ENCODE measurements around the gene TMEM120B.

TMEM120B gene

DNA sequence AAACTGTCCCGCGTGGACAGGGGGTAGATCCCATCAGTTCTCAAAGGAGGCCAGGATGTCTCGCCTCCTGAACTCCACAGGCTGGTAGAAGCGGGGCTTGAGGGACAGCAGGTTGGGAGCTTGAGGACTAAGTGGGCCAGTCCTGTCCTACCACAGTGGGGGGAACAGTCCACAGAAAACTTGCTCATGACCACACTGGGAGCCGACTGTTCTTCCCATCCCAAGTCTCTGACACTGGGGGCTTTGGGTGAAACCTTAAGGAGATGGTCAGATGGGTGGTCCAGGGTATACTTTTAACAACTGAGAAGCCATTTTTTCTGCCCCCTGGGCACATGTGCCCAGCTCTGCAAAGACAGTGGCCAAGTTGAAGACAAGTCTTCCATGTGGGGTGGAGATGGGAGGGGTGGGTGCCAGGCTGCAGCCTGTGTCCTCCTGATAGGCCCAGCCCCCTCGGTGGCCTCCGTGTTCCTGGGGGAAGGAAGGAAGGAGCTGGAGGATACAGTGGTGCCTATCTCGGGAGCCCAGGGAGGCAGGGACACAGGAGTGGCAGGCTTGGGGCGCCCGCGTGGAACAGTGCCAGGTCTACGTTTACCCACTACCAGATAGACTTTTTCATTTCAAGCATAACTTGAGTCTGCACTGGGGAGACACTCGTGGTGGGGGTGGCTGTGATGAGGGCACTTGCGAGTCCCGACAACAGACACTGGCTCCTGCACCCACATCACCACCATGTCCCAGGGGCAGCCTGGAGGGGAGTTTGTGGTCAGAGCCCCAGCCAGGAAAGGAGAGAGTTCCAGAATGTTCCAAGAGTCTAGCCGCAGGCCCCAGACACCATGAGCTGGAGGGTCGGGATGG lies 66.2 kb downstream of the TMEM120B start:
- Histone ChIP-seq H3K9ac (peak overlapping the region in 8 of 11 experiments; percentile 17 to 54 (median 40); a peak in 10 of 22 replicates), H3K27me3 (no peaks in the 10 kb centered on the region), H4K20me1 (peaks cover 9 to 54% (median 20%) of the 10 kb centered on the region in 11 experiments; a peak in 18 of 22 replicates), H3K27ac (peak overlapping the region in 5 of 11 experiments; percentile 26 to 42 (median 36); a peak in 9 of 22 replicates), H3K9me3 (replicated peaks in 1 of 11) (no peaks in the 10 kb centered on the region), H3K36me3 (peaks cover 27 to 45% (median 35%) of the 10 kb centered on the region in 11 experiments), H3K4me1 (peaks cover 35 to 68% (median 63%) of the 10 kb centered on the region in 10 experiments), H3K4me3 (no peak overlapping the region), H3K4me2 (peak overlapping the region in 9 of 11 experiments; percentile 18 to 66 (median 44); a peak in 15 of 22 replicates)
- no peak for TF ChIP-seq Cebpa-rat (IDR thresholded peaks at IDR 0.05)

DNA sequence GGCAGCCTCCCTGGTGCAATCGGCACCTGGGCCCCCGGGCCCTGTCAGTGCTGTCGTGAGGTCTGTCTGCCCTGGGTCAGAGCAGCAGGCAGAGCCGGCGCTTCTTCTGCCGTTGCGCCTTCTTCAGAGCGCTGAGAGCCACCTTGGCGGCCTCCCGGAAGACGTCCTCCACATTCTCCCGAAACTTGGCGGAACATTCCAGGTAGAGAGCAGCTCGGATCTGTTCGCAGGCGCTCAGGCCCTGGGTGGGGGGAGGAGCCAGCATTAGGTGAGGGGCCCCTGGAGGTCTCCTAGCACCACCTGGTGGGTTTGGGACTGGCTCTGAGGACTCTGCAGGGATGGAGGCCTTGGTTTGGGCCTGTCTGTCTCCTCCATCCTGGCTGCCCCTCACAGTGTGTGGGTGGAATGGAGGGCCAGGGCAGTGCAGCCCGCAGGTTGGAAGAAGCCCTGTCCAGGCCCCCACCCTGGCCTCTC lies 66.9 kb downstream of the TMEM120B start:
- no peaks in the 10 kb centered on the region for H3K27me3 ChIP-seq
- H4K20me1 ChIP-seq, result peaks cover 9 to 56% (median 20%) of the 10 kb centered on the region in 11 experiments; a peak in 18 of 22 replicates
- H3K4me2 ChIP-seq, result peak overlapping the region in 9 of 11 experiments; percentile 18 to 66 (median 44); a peak in 14 of 22 replicates
- peak overlapping the region in 7 of 11 experiments; percentile 17 to 54 (median 41); a peak in 6 of 22 replicates for H3K9ac ChIP-seq
- peaks cover 27 to 46% (median 35%) of the 10 kb centered on the region in 11 experiments for H3K36me3 ChIP-seq
- H3K27ac ChIP-seq, result peak overlapping the region in 4 of 11 experiments; percentile 26 to 42 (median 38); a peak in 6 of 22 replicates
- H3K4me3 ChIP-seq, result no peak overlapping the region
- TF ChIP-seq Cebpa-rat (IDR thresholded peaks at IDR 0.05), result no peak
- H3K9me3 ChIP-seq (replicated peaks in 1 of 11), result no peaks in the 10 kb centered on the region
- H3K4me1 ChIP-seq, result peaks cover 37 to 70% (median 65%) of the 10 kb centered on the region in 10 experiments

DNA sequence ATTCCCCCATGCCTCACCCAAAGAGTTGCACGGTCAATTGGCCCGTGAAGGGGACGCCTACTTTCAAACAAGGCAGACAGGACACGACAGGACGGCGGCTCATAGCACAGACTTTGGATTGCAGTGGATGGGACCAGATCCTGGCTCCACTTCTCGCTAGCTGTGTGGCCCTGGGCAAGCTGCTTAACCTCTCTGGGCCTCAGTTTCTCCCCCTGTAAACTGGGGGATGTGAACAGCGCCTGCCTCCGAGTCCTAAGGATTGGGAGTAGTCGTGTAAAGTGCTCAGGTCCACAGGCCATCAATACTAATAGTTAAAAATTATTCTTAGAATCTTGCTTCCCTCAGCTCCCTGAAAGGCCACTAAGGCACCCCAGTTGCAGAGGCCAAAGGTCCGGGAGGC lies 67.9 kb downstream of the TMEM120B start:
- Histone ChIP-seq H3K9me3 (replicated peaks in 1 of 11) (no peaks in the 10 kb centered on the region), H3K27me3 (no peaks in the 10 kb centered on the region), H3K9ac (peak overlapping the region in 5 of 11 experiments; percentile 68 to 75 (median 72); a peak in 7 of 22 replicates), H3K36me3 (peaks cover 27 to 52% (median 36%) of the 10 kb centered on the region in 11 experiments), H3K4me1 (peaks cover 45 to 76% (median 63%) of the 10 kb centered on the region in 10 experiments), H4K20me1 (peaks cover 9 to 63% (median 20%) of the 10 kb centered on the region in 11 experiments; a peak in 18 of 22 replicates), H3K27ac (peak overlapping the region in 7 of 11 experiments; percentile 63 to 81 (median 78); a peak in 8 of 22 replicates), H3K4me2 (peak overlapping the region in 10 of 11 experiments; percentile 70 to 95 (median 88); a peak in 12 of 22 replicates), H3K4me3 (no peak overlapping the region)
- TF ChIP-seq Cebpa-rat (IDR thresholded peaks at IDR 0.05), result no peak

DNA sequence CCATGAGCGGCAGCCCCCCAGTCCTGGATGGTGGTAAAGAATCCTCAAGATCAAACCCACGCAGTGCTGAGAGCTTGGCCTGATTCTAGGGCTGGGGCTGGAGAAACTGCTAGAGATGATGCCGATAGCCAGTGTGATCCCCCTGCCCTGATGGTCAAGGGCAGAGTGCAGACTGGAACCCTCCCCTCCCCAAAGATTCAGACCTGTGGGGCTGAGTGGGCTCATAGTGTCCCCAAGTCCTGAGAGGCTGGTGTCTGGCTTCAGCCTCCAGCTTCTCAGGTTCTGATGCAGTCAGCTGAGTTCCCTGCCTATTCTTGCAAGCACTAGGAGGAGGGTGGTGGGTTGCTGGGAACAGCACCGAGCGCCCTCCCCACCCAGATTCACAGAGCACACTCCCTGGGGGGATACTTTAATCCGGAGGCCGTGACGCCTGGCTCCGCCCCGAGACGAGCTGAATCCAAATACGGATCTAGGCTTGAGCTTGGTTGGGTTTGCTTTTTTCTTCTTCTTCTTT lies 69.0 kb downstream of the TMEM120B start:
- Histone ChIP-seq H3K4me2 (peak overlapping the region; percentile 70 to 95 (median 87)), H3K27me3 (no peaks in the 10 kb centered on the region), H3K9ac (peak overlapping the region; percentile 26 to 78 (median 68)), H3K36me3 (peaks cover 32 to 52% (median 41%) of the 10 kb centered on the region in 11 experiments), H3K9me3 (replicated peaks in 1 of 11) (no peaks in the 10 kb centered on the region), H3K4me3 (peak overlapping the region in 9 of 10 experiments; percentile 0 to 52 (median 34); a peak in 12 of 20 replicates), H3K4me1 (peaks cover 41 to 69% (median 57%) of the 10 kb centered on the region in 10 experiments), H3K27ac (peak overlapping the region in 10 of 11 experiments; percentile 59 to 81 (median 76); a peak in 20 of 22 replicates), H4K20me1 (peaks cover 9 to 59% (median 20%) of the 10 kb centered on the region in 11 experiments; a peak in 18 of 22 replicates)
- no peak for TF ChIP-seq Cebpa-rat (IDR thresholded peaks at IDR 0.05)

DNA sequence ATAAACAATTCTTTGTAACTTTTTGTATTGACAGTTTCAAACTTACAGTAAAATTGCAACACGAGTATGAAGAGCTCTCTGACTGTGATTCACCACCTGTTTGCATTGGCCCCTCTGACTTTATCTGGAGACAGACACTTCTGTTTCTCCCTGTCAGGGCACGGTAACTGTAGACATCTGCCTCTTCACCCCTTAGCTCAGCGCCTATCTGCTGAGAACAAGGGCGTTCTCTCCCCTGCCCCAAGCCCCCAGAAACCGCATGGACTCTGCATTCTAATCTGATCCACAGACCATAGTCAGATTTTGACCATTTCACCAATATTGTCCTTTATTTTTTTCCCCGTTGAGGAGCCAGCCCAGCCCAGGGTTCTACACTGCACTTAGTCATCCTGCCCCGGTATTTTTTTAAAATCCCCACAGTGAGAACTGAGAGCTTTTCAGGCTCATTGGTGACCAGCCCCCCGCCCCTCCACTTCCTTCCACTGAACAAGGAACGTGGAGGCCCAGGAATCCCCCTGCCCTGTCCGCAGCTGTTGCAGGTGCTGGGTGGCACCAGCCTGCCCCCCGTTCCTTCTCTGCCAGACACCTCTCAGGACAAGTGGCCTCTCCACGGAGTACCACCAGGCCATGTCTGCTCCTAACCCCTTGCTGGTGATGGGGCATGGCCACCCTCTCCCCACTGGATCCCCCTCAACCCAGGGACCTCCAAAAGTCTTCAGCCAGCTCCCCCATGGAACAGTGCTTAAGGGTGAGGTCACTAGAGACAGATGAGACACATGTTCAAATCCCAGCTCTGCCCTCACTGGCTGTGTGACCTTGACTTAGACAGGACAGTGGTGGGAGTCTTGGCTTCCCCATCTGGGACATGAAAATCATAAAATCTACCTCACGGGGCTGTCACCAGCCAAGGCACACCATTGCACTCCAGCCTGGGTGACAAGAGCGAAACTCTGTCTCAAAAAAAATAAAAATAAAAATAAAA lies 69.7 kb downstream of the TMEM120B start:
- Histone ChIP-seq H3K4me1 (peaks cover 49 to 75% (median 64%) of the 10 kb centered on the region in 10 experiments), H3K27me3 (no peaks in the 10 kb centered on the region), H3K9ac (peak overlapping the region; percentile 26 to 78 (median 68); a peak in 21 of 22 replicates), H3K4me2 (peak overlapping the region; percentile 70 to 95 (median 87)), H4K20me1 (peaks cover 9 to 56% (median 20%) of the 10 kb centered on the region in 11 experiments; a peak in 18 of 22 replicates), H3K27ac (peak overlapping the region; percentile 37 to 81 (median 75); a peak in 21 of 22 replicates), H3K4me3 (peak overlapping the region; percentile 0 to 52 (median 35); a peak in 11 of 20 replicates), H3K9me3 (replicated peaks in 1 of 11) (no peaks in the 10 kb centered on the region), H3K36me3 (peaks cover 32 to 52% (median 43%) of the 10 kb centered on the region in 11 experiments)
- TF ChIP-seq Cebpa-rat (IDR thresholded peaks at IDR 0.05), result no peak

DNA sequence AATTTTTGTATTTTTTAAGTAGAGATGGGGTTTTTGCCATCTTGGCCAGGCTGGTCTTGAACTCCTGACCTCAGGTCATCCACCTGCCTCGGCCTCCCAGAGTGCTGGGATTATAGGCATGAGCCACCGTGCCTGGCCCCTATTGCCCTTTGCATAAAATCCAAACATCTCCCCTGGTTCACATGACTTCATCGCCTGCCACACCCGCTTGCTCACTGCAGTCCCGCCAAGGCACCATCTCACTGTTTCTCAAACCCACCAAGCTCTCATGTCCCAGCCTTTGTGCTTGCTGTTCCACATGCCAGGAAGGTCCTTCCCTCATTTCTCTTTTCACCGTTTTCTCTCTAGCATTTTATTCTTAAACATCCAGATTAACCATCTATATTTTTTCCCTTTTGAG lies 71.2 kb downstream of the TMEM120B start:
- H3K4me1 ChIP-seq, result peaks cover 64 to 87% (median 73%) of the 10 kb centered on the region in 10 experiments
- no peaks in the 10 kb centered on the region for H3K9me3 ChIP-seq (replicated peaks in 1 of 11)
- peaks cover 9 to 53% (median 20%) of the 10 kb centered on the region in 11 experiments; a peak in 18 of 22 replicates for H4K20me1 ChIP-seq
- H3K4me3 ChIP-seq, result no peak overlapping the region
- no peaks in the 10 kb centered on the region for H3K27me3 ChIP-seq
- peak overlapping the region in 1 of 11 experiments; percentile 20; a peak in 1 of 22 replicates for H3K4me2 ChIP-seq
- TF ChIP-seq Cebpa-rat (IDR thresholded peaks at IDR 0.05), result no peak
- peaks cover 28 to 42% (median 34%) of the 10 kb centered on the region in 11 experiments for H3K36me3 ChIP-seq
- no peak overlapping the region for H3K9ac ChIP-seq
- H3K27ac ChIP-seq, result no peak overlapping the region

DNA sequence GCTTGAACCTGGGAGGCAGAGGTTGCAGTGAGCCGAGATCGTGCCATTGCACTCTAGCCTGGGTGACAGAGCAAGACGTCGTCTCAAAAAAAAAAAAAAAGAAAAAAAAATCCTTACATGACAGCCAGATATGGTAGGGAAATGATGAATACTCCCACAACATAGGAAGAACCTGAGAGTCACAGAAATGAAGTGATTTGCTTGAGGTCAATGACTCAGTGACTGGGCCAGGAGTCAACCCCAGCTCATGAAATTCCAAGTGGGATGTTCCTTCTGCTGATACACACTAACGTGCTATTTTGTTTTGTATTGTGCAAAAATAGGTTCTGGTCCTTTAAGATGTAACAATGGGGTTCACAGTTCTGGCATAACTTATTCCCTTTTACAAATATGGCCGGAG lies 71.9 kb downstream of the TMEM120B start:
- peaks cover 65 to 87% (median 76%) of the 10 kb centered on the region in 10 experiments for H3K4me1 ChIP-seq
- H3K4me3 ChIP-seq, result no peak overlapping the region
- H3K4me2 ChIP-seq, result peak overlapping the region in 2 of 11 experiments; percentile 9 to 21; a peak in 2 of 22 replicates
- TF ChIP-seq Cebpa-rat (IDR thresholded peaks at IDR 0.05), result no peak
- H3K9me3 ChIP-seq (replicated peaks in 1 of 11), result no peaks in the 10 kb centered on the region
- peaks cover 9 to 46% (median 20%) of the 10 kb centered on the region in 11 experiments; a peak in 18 of 22 replicates for H4K20me1 ChIP-seq
- H3K36me3 ChIP-seq, result peaks cover 21 to 35% (median 28%) of the 10 kb centered on the region in 11 experiments
- no peaks in the 10 kb centered on the region for H3K27me3 ChIP-seq
- H3K9ac ChIP-seq, result no peak overlapping the region
- no peak overlapping the region for H3K27ac ChIP-seq

All from BLaER1 treated with 17β-estradiol and CSF1 and Interleukin-3, amounts not matched to agents 10 nM and 100 nM (cell line).